Measurements from ENCODE around the gene DNAH1. TPM values are rescaled to one million over a fixed set of nuclear protein-coding genes. Genes with fewer than 3 reads are reported as not detected.
A peak's percentile ranks its signal among the peaks of the same experiment; 100 is the strongest.

Gene DNAH1
- total and polyA plus RNA-seq, 2 donors from 2014 or later = 1.7 to 12.1 TPM

GRCh38 chr3:52346623-52347530, 30.8 kb downstream of the DNAH1 start:
- FAIRE-seq = no peak
- Histone ChIP-seq H3K4me1 (ENCODE audit: control insufficient read depth in 2 of 3, insufficient read depth in 2 of 3, low read depth in 1 of 3, low read length in 3 of 3) (no peaks in the 10 kb centered on the region), H3K27me3 (ENCODE audit: control insufficient read depth, insufficient read depth, low read length) (no peaks in the 10 kb centered on the region), H3K27ac (ENCODE audit: low read depth in 2 of 2, low read length in 2 of 2) (no peak overlapping the region), H3K36me3 (ENCODE audit: control insufficient read depth in 2 of 3, insufficient read depth in 3 of 3, low read length in 3 of 3) (peaks cover 0 to 21% (median 10%) of the 10 kb centered on the region in 3 donors), H3K9me3 (ENCODE audit: control insufficient read depth in 2 of 3, insufficient read depth in 1 of 3, low read length in 3 of 3) (no peaks in the 10 kb centered on the region), H3K4me3 (ENCODE audit: low read length in 3 of 3) (no peak overlapping the region), H3K9ac (ENCODE audit: low read length in 3 of 3) (no peak overlapping the region)
- intact Hi-C loops (cut with DNase I) = loop anchor here (10.0 kb wide), 1 partner anchor 122 kb away; the partner anchor contains the start of gene TLR9
- no peak for TF ChIP-seq CTCF (IDR thresholded peaks at IDR 0.05; ENCODE audit: borderline replicate concordance, extremely low read depth, insufficient read depth)
- DNase-seq = peak in 1 of 5 donors; percentile 59

- intact Hi-C loops (cut with DNase I) = loop anchor here (10.0 kb wide), 1 partner anchor 123 kb away; the partner anchor contains the start of gene TLR9
- TF ChIP-seq CTCF (IDR thresholded peaks at IDR 0.05; ENCODE audit: borderline replicate concordance, extremely low read depth, insufficient read depth) = no peak
- Histone ChIP-seq H3K27me3 (ENCODE audit: control insufficient read depth, insufficient read depth, low read length) (no peaks in the 10 kb centered on the region), H3K27ac (ENCODE audit: low read depth in 2 of 2, low read length in 2 of 2) (no peak overlapping the region), H3K36me3 (ENCODE audit: control insufficient read depth in 2 of 3, insufficient read depth in 3 of 3, low read length in 3 of 3) (peaks cover 0 to 26% (median 11%) of the 10 kb centered on the region in 3 donors), H3K9me3 (ENCODE audit: control insufficient read depth in 2 of 3, insufficient read depth in 1 of 3, low read length in 3 of 3) (no peaks in the 10 kb centered on the region), H3K4me1 (ENCODE audit: control insufficient read depth in 2 of 3, insufficient read depth in 2 of 3, low read depth in 1 of 3, low read length in 3 of 3) (no peaks in the 10 kb centered on the region), H3K4me3 (ENCODE audit: low read length in 3 of 3) (no peak overlapping the region), H3K9ac (ENCODE audit: low read length in 3 of 3) (no peak overlapping the region)
- FAIRE-seq (no peak), DNase-seq (peak in 1 of 5 donors; percentile 60)
These were observed 31.9 kb downstream of the DNAH1 start for GRCh38 chr3:52347716-52348635.

GRCh38 chr3:52349131-52349530, 33.0 kb downstream of the DNAH1 start:
- no peak overlapping the region for H3K9ac ChIP-seq (ENCODE audit: low read length in 3 of 3)
- no peak overlapping the region for H3K4me3 ChIP-seq (ENCODE audit: low read length in 3 of 3)
- DNase-seq = no peak
- no peak for TF ChIP-seq CTCF (IDR thresholded peaks at IDR 0.05; ENCODE audit: borderline replicate concordance, extremely low read depth, insufficient read depth)
- H3K27ac ChIP-seq (ENCODE audit: low read depth in 2 of 2, low read length in 2 of 2) = no peak overlapping the region
- no peaks in the 10 kb centered on the region for H3K9me3 ChIP-seq (ENCODE audit: control insufficient read depth in 2 of 3, insufficient read depth in 1 of 3, low read length in 3 of 3)
- no peak for FAIRE-seq
- peaks cover 0 to 32% (median 15%) of the 10 kb centered on the region in 3 donors for H3K36me3 ChIP-seq (ENCODE audit: control insufficient read depth in 2 of 3, insufficient read depth in 3 of 3, low read length in 3 of 3)
- no peaks in the 10 kb centered on the region for H3K27me3 ChIP-seq (ENCODE audit: control insufficient read depth, insufficient read depth, low read length)
- intact Hi-C loops (cut with DNase I) = loop anchor here (10.0 kb wide), 1 partner anchor 124 kb away; the partner anchor contains the start of gene TLR9
- no peaks in the 10 kb centered on the region for H3K4me1 ChIP-seq (ENCODE audit: control insufficient read depth in 2 of 3, insufficient read depth in 2 of 3, low read depth in 1 of 3, low read length in 3 of 3)
